Glutamatergic neuron (in vitro differentiated cells): ENCODE measurements around the gene DPP7. TPM values are rescaled to one million over a fixed set of nuclear protein-coding genes. Genes with fewer than 3 reads are reported as not detected.

Experiments
- DNase-seq: peaks from one replicate; pipeline ENCODE4 v3.0.0; 2022
- H3K27ac Mint-ChIP-seq: one replicate; pipeline ENCODE4 v1.8.0; 2020; ENCODE audit warnings: mild to moderate bottlenecking, mixed read lengths, inconsistent platforms; ENCODE audit not compliant: unreplicated experiment
- H3K27me3 Mint-ChIP-seq: one replicate; pipeline ENCODE4 v1.8.0; 2020; ENCODE audit warnings: mild to moderate bottlenecking, moderate library complexity, mixed read lengths, inconsistent platforms; ENCODE audit not compliant: unreplicated experiment
- H3K36me3 Mint-ChIP-seq: one replicate; pipeline ENCODE4 v1.8.0; 2020; ENCODE audit warnings: mild to moderate bottlenecking, mixed read lengths, inconsistent platforms; ENCODE audit not compliant: unreplicated experiment
- H3K4me1 Mint-ChIP-seq: one replicate; pipeline ENCODE4 v1.8.0; 2020; ENCODE audit warnings: mild to moderate bottlenecking, low read depth, mixed read lengths, inconsistent platforms; ENCODE audit not compliant: unreplicated experiment
- H3K4me3 Mint-ChIP-seq: one replicate; pipeline ENCODE4 v1.8.0; 2020; ENCODE audit warnings: mild to moderate bottlenecking, mixed read lengths, inconsistent platforms; ENCODE audit not compliant: unreplicated experiment
- H3K9me3 Mint-ChIP-seq: one replicate; pipeline ENCODE4 v1.8.0; 2020; ENCODE audit warnings: mild to moderate bottlenecking, moderate library complexity, mixed read lengths, inconsistent platforms; ENCODE audit not compliant: unreplicated experiment
- total RNA-seq: library from RNA; stranded (reverse); fragmentation: NEBNext Ultra II Directional; extraction: Animal tissue kit (Norgen Biotek cat#: 25700); gene quantifications from one replicate; pipeline ENCODE4 v1.2.1, GENCODE V29; 2021; ENCODE audit not compliant: unreplicated experiment
- TF ChIP-seq, protein P1 (sequence below): fragments of 200-600 bp; sonication (generic); IDR thresholded peaks from one replicate; pipeline ENCODE4 v1.5.0; 2021; ENCODE audit not compliant: partially characterized antibody, unreplicated experiment

The DPP7 gene
- total RNA-seq, 1 donor from 2014 or later, result 30.8 TPM

DNA sequence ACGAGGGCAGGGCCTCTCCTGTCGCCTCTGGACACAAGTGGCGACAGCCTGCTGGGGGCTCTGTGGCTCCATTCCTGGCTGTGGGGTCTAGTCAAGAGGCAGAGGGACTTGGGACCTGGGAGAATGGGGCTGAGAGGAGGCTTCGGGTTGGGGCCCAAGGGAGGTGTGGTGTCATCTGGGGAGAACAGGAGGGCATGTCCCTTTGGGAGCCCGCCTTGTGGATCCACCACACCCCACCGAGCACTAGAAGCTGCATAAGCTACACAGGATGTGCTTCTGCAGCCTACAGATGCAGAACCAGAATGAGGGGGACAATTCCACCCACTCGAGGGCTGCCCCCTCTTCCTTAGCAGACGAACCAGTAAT lies 31.6 kb downstream of the DPP7 start:
- Mint-ChIP-seq H3K36me3 (peaks cover 4% of the 10 kb centered on the region), H3K9me3 (peaks cover 12% of the 10 kb centered on the region), H3K27me3 (peaks cover 11% of the 10 kb centered on the region), H3K4me3 (no peak overlapping the region), H3K27ac (no peak overlapping the region), H3K4me1 (peaks cover 7% of the 10 kb centered on the region)
- DNase-seq, result no peak
- TF ChIP-seq, protein P1, sequence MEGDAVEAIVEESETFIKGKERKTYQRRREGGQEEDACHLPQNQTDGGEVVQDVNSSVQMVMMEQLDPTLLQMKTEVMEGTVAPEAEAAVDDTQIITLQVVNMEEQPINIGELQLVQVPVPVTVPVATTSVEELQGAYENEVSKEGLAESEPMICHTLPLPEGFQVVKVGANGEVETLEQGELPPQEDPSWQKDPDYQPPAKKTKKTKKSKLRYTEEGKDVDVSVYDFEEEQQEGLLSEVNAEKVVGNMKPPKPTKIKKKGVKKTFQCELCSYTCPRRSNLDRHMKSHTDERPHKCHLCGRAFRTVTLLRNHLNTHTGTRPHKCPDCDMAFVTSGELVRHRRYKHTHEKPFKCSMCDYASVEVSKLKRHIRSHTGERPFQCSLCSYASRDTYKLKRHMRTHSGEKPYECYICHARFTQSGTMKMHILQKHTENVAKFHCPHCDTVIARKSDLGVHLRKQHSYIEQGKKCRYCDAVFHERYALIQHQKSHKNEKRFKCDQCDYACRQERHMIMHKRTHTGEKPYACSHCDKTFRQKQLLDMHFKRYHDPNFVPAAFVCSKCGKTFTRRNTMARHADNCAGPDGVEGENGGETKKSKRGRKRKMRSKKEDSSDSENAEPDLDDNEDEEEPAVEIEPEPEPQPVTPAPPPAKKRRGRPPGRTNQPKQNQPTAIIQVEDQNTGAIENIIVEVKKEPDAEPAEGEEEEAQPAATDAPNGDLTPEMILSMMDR, result no peak

GRCh38 chr9:137082222-137082924 lies 32.2 kb downstream of the DPP7 start:
- H3K27me3 Mint-ChIP-seq, result peaks cover 9% of the 10 kb centered on the region
- no peak overlapping the region for H3K27ac Mint-ChIP-seq
- no peaks in the 10 kb centered on the region for H3K36me3 Mint-ChIP-seq
- H3K4me3 Mint-ChIP-seq, result no peak overlapping the region
- no peak for DNase-seq
- peaks cover 2% of the 10 kb centered on the region for H3K4me1 Mint-ChIP-seq
- H3K9me3 Mint-ChIP-seq, result peaks cover 7% of the 10 kb centered on the region
- TF ChIP-seq, protein P1, result no peak

GRCh38 chr9:137080260-137081122 lies 34.0 kb downstream of the DPP7 start:
- no peaks in the 10 kb centered on the region for H3K36me3 Mint-ChIP-seq
- no peak overlapping the region for H3K4me3 Mint-ChIP-seq
- peaks cover 9% of the 10 kb centered on the region for H3K27me3 Mint-ChIP-seq
- DNase-seq, result no peak
- H3K4me1 Mint-ChIP-seq, result no peaks in the 10 kb centered on the region
- peaks cover 3% of the 10 kb centered on the region for H3K9me3 Mint-ChIP-seq
- H3K27ac Mint-ChIP-seq, result no peak overlapping the region
- TF ChIP-seq, protein P1, result no peak

- H3K4me1 Mint-ChIP-seq, result no peaks in the 10 kb centered on the region
- H3K27ac Mint-ChIP-seq, result no peak overlapping the region
- no peak overlapping the region for H3K4me3 Mint-ChIP-seq
- peaks cover 3% of the 10 kb centered on the region for H3K9me3 Mint-ChIP-seq
- peaks cover 11% of the 10 kb centered on the region for H3K27me3 Mint-ChIP-seq
- TF ChIP-seq, protein P1, result no peak
- no peak for DNase-seq
- no peaks in the 10 kb centered on the region for H3K36me3 Mint-ChIP-seq
These were observed 35.1 kb downstream of the DPP7 start for GRCh38 chr9:137079401-137079787.
